Natural killer cell (primary cell): Measurements from ENCODE around the gene PDZD8. TPM values are rescaled to one million over a fixed set of nuclear protein-coding genes. Genes with fewer than 3 reads are reported as not detected.
A peak's percentile ranks its signal among the peaks of the same experiment; 100 is the strongest.

ENCODE experiments used
- ATAC-seq, 3 donors: fragments of 150-1000 bp in 2 of 3; fragments of 200-7000 bp in 1 of 3; cut with Tn5 transposase; 1 replicate in 1 of 3; 2 replicates in 2 of 3; pipeline ENCODE4 v1.10.0; 2021; ENCODE audit warnings: mild to moderate bottlenecking in 2 of 3, moderate library complexity in 2 of 3
- DNase-seq, 2 donors: peaks; one replicate each; pipeline versions ENCODE4 v3.0.0 to v3.0.0-alpha.2; 2013 to 2021; ENCODE audit warnings: mixed read lengths in 1 of 2
- H3K27ac ChIP-seq: one replicate; pipeline ENCODE4 v1.5.1; 2013; ENCODE audit warnings: mild to moderate bottlenecking, low read length
- H3K27me3 ChIP-seq: one replicate; pipeline ENCODE4 v1.6.1; 2013; ENCODE audit warnings: low read length; ENCODE audit not compliant: control insufficient read depth, insufficient read depth
- H3K36me3 ChIP-seq: one replicate; pipeline ENCODE4 v1.6.1; 2013; ENCODE audit warnings: low read length; ENCODE audit not compliant: control insufficient read depth, insufficient read depth
- H3K4me1 ChIP-seq: one replicate; pipeline ENCODE4 v1.6.1; 2013; ENCODE audit warnings: low read length; ENCODE audit not compliant: control insufficient read depth, insufficient read depth
- H3K4me3 ChIP-seq: one replicate; pipeline ENCODE4 v1.5.1; 2013; ENCODE audit warnings: low read length
- H3K9me3 ChIP-seq: one replicate; pipeline ENCODE4 v1.6.1; 2013; ENCODE audit warnings: low read length; ENCODE audit not compliant: control insufficient read depth, insufficient read depth
- H3K27ac Mint-ChIP-seq, 2 donors: one replicate each; pipeline ENCODE4 v1.8.0; 2022; ENCODE audit warnings: mild to moderate bottlenecking in 2 of 2, mixed read lengths in 2 of 2, moderate library complexity in 1 of 2
- H3K27me3 Mint-ChIP-seq, 2 donors: one replicate each; pipeline ENCODE4 v1.8.0; 2022; ENCODE audit warnings: low read depth in 2 of 2, mixed read lengths in 2 of 2
- H3K36me3 Mint-ChIP-seq: one replicate; pipeline ENCODE4 v1.8.0; 2022; ENCODE audit warnings: mixed read lengths
- H3K4me1 Mint-ChIP-seq, 2 donors: one replicate each; pipeline ENCODE4 v1.8.0; 2022; ENCODE audit warnings: mixed read lengths in 2 of 2
- H3K4me3 Mint-ChIP-seq: one replicate; pipeline ENCODE4 v1.8.0; 2022; ENCODE audit warnings: mild to moderate bottlenecking, moderate library complexity, mixed read lengths
- H3K9me3 Mint-ChIP-seq, 2 donors: one replicate each; pipeline ENCODE4 v1.8.0; 2022; ENCODE audit warnings: mixed read lengths in 2 of 2
- CTCF ChIP-seq: fragments of 200-600 bp; IDR thresholded peaks from one replicate; pipeline ENCODE4 v1.8.0; 2022; ENCODE audit warnings: antibody characterized with exemption
- WGBS: methylation state at CpG from one replicate; pipeline ENCODE4 v1.1.7; 2013; ENCODE audit warnings: missing lambda C conversion rate; ENCODE audit not compliant: insufficient coverage; 5-methylcytosine and 5-hydroxymethylcytosine counted together
- intact Hi-C: fragments of 100-400 bp; cut with micrococcal nuclease; formaldehyde crosslinking; loops from one replicate; pipeline ENCODE4 v1.14.2; 2022
- total RNA-seq, 4 donors: library from RNA; stranded (reverse); fragments of 120-200 nt in 1 of 4; gene quantifications; one replicate each; pipeline versions ENCODE4 v1.2.3 to v1.2.4, GENCODE V29; 2013 to 2022

The PDZD8 gene
- total RNA-seq, 3 donors from 2014 or later (not counting 1 experiment from before 2014, with no cell fraction given) = 44.5 to 64.3 (median 51.8) TPM

- WGBS = 91% methylated on average over 10 of the region's 10 CpGs
- Mint-ChIP-seq H3K4me3 (no peak overlapping the region), H3K27me3 (peaks cover 12 to 21% of the 10 kb centered on the region in 2 donors), H3K27ac (no peak overlapping the region), H3K4me1 (peaks cover 6 to 15% of the 10 kb centered on the region in 2 donors), H3K36me3 (no peaks in the 10 kb centered on the region), H3K9me3 (no peaks in the 10 kb centered on the region)
- no peak overlapping the region for H3K4me3 ChIP-seq
- H3K4me1 ChIP-seq = no peaks in the 10 kb centered on the region
- no peaks in the 10 kb centered on the region for H3K9me3 ChIP-seq
- ATAC-seq (no peak), DNase-seq (no peak)
- H3K27me3 ChIP-seq = no peaks in the 10 kb centered on the region
- H3K27ac ChIP-seq = no peak overlapping the region
- intact Hi-C loops = no loop called here
- TF ChIP-seq CTCF = no peak
- H3K36me3 ChIP-seq = no peaks in the 10 kb centered on the region
These were observed 112.8 kb downstream of the PDZD8 start for GRCh38 chr10:117262291-117262902.

GRCh38 chr10:117261501-117261900, 113.7 kb downstream of the PDZD8 start:
- H3K9me3 ChIP-seq = no peaks in the 10 kb centered on the region
- Mint-ChIP-seq H3K4me1 (peaks cover 6 to 15% of the 10 kb centered on the region in 2 donors), H3K27ac (no peak overlapping the region), H3K9me3 (no peaks in the 10 kb centered on the region), H3K4me3 (no peak overlapping the region), H3K27me3 (peaks cover 12 to 21% of the 10 kb centered on the region in 2 donors), H3K36me3 (no peaks in the 10 kb centered on the region)
- H3K4me3 ChIP-seq = no peak overlapping the region
- H3K4me1 ChIP-seq = no peaks in the 10 kb centered on the region
- intact Hi-C loops = no loop called here
- peak in 1 of 3 donors; percentile 50 for ATAC-seq
- 89% methylated on average over 3 of the region's 3 CpGs for WGBS
- H3K27me3 ChIP-seq = no peaks in the 10 kb centered on the region
- no peak for TF ChIP-seq CTCF
- DNase-seq = no peak
- H3K36me3 ChIP-seq = no peaks in the 10 kb centered on the region
- no peak overlapping the region for H3K27ac ChIP-seq

DNA sequence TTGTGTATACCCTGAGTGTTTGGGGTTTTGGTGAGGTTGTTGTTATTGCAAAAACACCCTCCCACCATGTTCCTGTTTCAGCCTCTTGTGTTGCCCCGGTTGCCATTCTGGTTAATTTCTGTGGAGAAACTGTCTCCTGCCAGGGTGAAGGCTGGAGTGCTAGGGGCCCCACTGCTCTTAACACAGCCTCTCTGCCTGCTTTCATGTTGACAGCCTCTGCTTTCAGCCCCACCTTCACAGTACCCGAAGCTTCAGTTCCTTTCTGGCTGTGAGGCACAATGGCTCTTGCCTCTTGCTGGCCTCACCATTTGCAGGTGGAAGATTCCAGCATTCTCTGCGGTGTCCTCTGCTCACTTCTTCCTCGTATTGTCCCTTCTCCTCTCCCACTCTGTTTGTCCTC, 115.2 kb downstream of the PDZD8 start:
- Histone ChIP-seq H3K27ac (no peak overlapping the region), H3K4me3 (no peak overlapping the region), H3K36me3 (no peaks in the 10 kb centered on the region), H3K4me1 (no peaks in the 10 kb centered on the region), H3K27me3 (no peaks in the 10 kb centered on the region), H3K9me3 (no peaks in the 10 kb centered on the region)
- Mint-ChIP-seq H3K27ac (no peak overlapping the region), H3K9me3 (no peaks in the 10 kb centered on the region), H3K36me3 (no peaks in the 10 kb centered on the region), H3K4me1 (peaks cover 6 to 15% of the 10 kb centered on the region in 2 donors), H3K27me3 (peaks cover 12 to 21% of the 10 kb centered on the region in 2 donors), H3K4me3 (peak overlapping the region; percentile 18)
- DNase-seq (no peak), ATAC-seq (peak in 1 of 3 donors; percentile 65)
- intact Hi-C loops = no loop called here
- 0% methylated on average over 2 of the region's 4 CpGs for WGBS
- TF ChIP-seq CTCF = no peak

DNA sequence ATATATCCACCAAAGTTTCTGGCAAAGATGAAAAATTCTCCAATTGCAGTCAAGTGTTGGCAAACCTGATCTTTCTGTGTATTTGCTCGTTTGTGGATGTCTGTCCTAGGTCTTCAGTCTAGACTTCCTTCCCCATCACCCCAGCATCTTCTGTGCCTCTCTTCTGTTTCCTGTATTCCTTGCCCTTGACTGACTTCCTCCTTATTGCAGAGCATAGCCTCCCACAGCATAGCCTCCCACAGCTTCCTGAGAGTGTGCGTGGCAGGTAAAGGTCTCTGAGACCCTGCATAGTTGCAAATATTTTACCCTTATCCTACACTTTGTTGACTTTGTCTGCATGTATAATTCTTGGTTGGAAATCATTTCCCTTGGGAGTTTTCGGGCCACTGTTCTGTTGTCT, 116.0 kb downstream of the PDZD8 start:
- Mint-ChIP-seq H3K9me3 (no peaks in the 10 kb centered on the region), H3K27me3 (peaks cover 15 to 21% of the 10 kb centered on the region in 2 donors), H3K4me1 (peaks cover 6 to 15% of the 10 kb centered on the region in 2 donors), H3K27ac (no peak overlapping the region), H3K36me3 (no peaks in the 10 kb centered on the region), H3K4me3 (no peak overlapping the region)
- Histone ChIP-seq H3K4me3 (no peak overlapping the region), H3K9me3 (no peaks in the 10 kb centered on the region), H3K27ac (no peak overlapping the region), H3K27me3 (no peaks in the 10 kb centered on the region), H3K36me3 (no peaks in the 10 kb centered on the region), H3K4me1 (no peaks in the 10 kb centered on the region)
- intact Hi-C loops = no loop called here
- no peak for TF ChIP-seq CTCF
- ATAC-seq (no peak), DNase-seq (no peak)
- 44% methylated on average over 3 of the region's 3 CpGs for WGBS
